Ishikawa (cell line): ENCODE data around the gene PARD3B.

ENCODE experiments used
- CREB1 ChIP-seq: IDR thresholded peaks from 2 replicates; pipeline ENCODE4 v1.6.1; 2012; ENCODE audit warnings: low read depth
- TF ChIP-seq, protein P1 (sequence below): IDR thresholded peaks from 2 replicates; pipeline ENCODE4 v1.6.1; 2012

- no peak for TF ChIP-seq CREB1
- TF ChIP-seq, protein P1, sequence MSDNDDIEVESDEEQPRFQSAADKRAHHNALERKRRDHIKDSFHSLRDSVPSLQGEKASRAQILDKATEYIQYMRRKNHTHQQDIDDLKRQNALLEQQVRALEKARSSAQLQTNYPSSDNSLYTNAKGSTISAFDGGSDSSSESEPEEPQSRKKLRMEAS, result no peak
Observed at GRCh38 chr2:205465791-205466190, 920.5 kb downstream of the PARD3B start.
